ENCODE measurements around the gene NOC4L.
"Not testable (repeated sequence)": the region's sequence is repeated elsewhere in the genome, so short reads cannot be mapped to it uniquely, and the experiment has no call there.

The NOC4L gene

GRCh38 chr12:132190834-132191500 is 46.7 kb downstream of the NOC4L start:
- CTCF ChIA-PET, result no interaction called here
- POLR2A ChIA-PET, result no interaction called here
- no peak for TF ChIP-seq CTCF (IDR thresholded peaks at IDR 0.05; ENCODE audit: insufficient read depth, low read length, missing control alignments)
- H3K4me3 ChIP-seq (ENCODE audit: low read depth, low read length), result no peak overlapping the region
- DNase-seq (ENCODE audit: low read depth, low spot score), result no peak

DNA sequence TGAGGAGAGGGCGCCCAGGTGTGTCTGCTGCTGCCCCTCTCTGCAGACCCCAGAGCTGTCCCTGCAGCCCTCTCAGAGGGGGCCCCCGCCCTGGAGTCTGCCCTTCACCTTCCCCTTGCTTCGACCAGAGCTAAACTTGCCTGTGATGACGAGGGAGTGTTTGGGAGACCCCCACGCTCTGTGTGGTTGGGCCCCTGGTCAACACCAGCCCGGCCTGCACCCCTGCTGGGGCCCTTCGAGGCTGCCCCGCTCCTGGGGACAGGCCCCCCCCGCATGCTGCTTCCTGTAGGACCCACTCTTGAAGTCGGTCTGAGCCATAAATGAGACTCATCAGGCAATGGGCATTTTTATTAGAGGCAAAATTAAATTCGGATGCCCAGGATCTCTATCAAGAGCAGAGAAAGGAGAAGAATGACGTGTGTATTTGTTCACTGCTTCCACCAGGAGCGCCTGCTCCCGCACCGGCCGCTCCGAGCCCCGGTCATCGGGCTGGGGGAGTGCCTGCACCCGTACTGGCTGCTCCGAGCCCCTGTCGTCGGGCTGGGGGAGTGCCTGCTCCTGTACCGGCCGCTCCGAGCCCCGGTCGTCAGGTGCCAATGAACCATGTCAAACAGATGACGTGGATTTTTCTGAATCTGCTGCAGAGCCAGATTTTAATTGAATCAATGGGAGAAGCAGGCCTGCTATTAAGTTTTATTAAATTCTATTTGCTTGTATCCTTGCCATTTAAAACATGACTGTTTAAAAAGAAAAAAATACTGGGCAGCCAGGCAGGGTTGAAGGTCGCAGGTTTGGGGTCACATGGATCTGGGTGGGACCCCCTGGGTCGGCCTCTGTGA is 47.7 kb downstream of the NOC4L start:
- ChIA-PET CTCF (no interaction called here), POLR2A (no interaction called here)
- no peak for TF ChIP-seq CTCF (IDR thresholded peaks at IDR 0.05; ENCODE audit: insufficient read depth, low read length, missing control alignments)
- DNase-seq (ENCODE audit: low read depth, low spot score), result no peak
- H3K4me3 ChIP-seq (ENCODE audit: low read depth, low read length), result no peak overlapping the region

- no peak for DNase-seq (ENCODE audit: low read depth, low spot score)
- ChIA-PET POLR2A (no interaction called here), CTCF (no interaction called here)
- no peak overlapping the region for H3K4me3 ChIP-seq (ENCODE audit: low read depth, low read length)
- no peak for TF ChIP-seq CTCF (IDR thresholded peaks at IDR 0.05; ENCODE audit: insufficient read depth, low read length, missing control alignments)
Measured at GRCh38 chr12:132194056-132194455, 49.8 kb downstream of the NOC4L start.

DNA sequence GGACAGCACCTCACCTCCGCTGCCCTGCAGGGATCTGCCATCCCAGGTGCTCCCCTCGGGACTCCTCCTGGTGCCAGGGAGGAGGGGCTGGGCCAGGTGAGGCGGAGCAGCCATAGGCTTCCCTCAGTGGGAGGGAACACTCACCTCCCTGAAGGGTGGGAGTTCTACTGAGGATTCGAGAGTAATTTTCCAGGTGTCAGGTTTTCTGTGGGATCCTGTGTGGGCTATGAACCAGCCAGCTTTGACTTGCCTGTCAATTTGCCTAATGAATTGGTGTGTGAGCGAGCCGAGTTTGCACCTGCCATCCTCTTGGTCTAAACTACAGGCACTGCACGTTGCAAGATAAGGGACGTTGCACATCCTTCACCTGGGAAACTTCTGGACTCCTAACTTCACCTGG is 50.3 kb downstream of the NOC4L start:
- H3K4me3 ChIP-seq (ENCODE audit: low read depth, low read length), result no peak overlapping the region
- no peak for TF ChIP-seq CTCF (IDR thresholded peaks at IDR 0.05; ENCODE audit: insufficient read depth, low read length, missing control alignments)
- ChIA-PET CTCF (no interaction called here), POLR2A (no interaction called here)
- DNase-seq (ENCODE audit: low read depth, low spot score), result no peak

- POLR2A ChIA-PET; DNase-seq (ENCODE audit: low read depth, low spot score); CTCF ChIA-PET; H3K4me3 ChIP-seq (ENCODE audit: low read depth, low read length): not testable (repeated sequence)
Measured at GRCh38 chr12:132195242-132195641, 51.0 kb downstream of the NOC4L start.

- ChIA-PET POLR2A (no interaction called here), CTCF (interaction anchor here (0.7 kb wide), 1 partner anchor 419 kb away, joined by 3 read pairs; no protein-coding TSS in a partner anchor)
- TF ChIP-seq CTCF (IDR thresholded peaks at IDR 0.05; ENCODE audit: insufficient read depth, low read length, missing control alignments), result no peak
- no peak overlapping the region for H3K4me3 ChIP-seq (ENCODE audit: low read depth, low read length)
- no peak for DNase-seq (ENCODE audit: low read depth, low spot score)
Measured at GRCh38 chr12:132196038-132196872, 52.0 kb downstream of the NOC4L start.
